GM19324 (cell line): ENCODE measurements around the gene HTR4.
"Not testable (repeated sequence)": the region's sequence is repeated elsewhere in the genome, so short reads cannot be mapped to it uniquely, and the experiment has no call there.

ENCODE experiments used
- ATAC-seq: cut with Tn5 transposase; IDR thresholded peaks from one replicate; pipeline ENCODE4 v1.9.1; 2021; ENCODE audit warnings: mild to moderate bottlenecking, moderate library complexity; ENCODE audit not compliant: unreplicated experiment, low FRiP score

HTR4 gene

DNA sequence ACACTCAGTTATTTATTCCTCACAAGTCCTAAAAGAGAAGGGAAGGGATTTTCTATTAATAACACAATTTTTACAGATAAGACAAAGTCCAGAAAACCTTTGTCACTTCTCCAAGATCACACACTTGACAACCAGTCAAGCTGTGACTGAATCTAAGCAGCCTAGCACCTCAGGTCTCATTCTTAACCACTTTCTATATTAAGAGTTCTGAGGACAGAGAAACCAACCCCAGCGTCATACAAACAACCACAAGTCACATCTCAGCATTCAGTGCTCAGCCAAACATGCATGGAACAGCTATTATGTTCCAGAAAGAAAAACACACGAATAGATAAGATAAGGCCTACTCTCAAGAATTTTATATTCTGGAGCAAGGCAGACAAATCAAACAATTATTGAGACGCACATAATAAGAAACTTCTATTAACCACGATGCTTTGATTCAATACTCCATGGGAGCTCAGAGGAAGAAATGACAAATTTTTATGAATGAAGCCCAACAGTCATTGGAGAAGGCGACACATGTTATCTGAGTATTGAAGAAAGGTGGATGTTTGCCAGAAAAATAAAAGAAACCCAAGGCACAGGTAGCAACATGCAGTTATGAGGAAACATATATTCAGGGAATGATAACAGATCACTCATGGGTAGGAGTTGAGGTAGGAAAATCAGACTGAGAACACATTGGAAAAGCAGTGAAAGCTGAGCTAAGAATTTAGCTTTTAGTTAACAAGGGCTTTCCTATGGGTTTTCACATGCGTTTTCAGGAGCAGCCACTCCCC, 113.1 kb downstream of the HTR4 start:
- no peak for ATAC-seq

- no peak for ATAC-seq
Observed at GRCh38 chr5:148540647-148541046, 113.7 kb downstream of the HTR4 start.

DNA sequence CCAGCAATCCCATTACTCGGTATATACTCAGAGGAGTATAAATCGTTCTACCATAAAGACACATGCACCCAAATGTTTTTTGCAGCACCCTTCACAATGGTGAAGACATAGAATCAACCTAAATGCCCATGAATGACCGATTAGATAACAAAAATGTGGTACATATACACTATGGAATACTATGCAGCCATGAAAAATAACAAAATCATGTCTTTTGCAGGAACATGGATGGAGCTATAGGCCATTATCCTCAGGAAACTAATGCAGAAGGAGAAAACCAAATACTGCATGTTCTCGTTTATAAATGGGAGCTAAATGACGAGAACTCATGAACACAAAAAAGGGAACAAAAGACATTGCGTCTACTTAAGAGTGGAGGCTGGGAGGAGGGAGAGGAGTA, 114.5 kb downstream of the HTR4 start:
- no peak for ATAC-seq

DNA sequence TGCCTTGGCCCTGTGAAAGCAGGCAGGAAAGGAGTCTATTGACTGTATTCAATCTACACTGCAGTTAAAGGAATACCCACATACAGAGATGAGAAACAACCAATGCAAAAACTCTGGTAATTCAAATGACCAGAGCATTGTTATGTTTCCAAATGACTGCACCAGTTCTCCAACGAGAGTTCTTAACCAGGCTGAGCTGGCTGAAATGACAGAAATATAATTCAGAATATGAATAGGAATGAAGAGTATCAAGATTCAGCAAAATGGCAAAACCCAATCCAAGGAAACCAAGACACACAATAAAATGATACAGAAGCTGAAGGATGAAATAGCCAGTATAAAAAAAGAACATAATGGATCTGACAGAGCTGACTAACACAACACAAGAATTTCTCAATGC, 119.1 kb downstream of the HTR4 start:
- ATAC-seq: no peak

DNA sequence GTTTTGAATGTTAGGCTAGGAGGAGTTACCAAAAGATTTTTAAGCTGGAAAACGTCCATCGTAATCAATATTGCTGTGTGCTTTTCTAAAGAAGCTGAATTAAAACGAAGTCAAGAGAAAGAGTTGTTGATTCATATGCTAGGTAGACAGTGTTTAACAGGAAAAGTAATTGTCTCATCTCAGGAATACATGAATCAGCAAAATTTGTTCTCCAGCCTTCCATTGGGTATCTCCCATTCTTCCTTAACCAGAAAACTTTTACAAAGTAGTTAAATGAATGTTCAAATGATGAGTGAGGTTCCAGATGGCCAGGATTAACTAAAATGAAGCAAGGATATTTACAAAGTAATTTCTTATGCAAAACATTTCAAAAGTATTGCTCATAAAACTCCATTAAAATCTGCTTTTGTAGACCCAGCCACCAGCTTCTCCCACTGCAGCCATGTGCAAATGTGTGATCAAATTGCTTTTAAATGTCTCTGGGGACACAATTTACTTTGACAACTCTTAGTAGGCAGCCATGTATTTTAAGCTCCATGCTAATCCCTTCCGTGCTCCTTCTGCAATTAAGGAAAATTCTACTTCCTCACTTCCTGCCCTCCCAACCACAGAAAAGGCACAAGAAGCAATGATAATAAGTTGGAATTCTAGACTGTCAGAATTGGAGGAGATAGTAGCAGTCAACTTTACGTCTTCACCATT, 121.2 kb downstream of the HTR4 start:
- no peak for ATAC-seq

- not testable (repeated sequence) for ATAC-seq
Observed at GRCh38 chr5:148529450-148529849, 124.9 kb downstream of the HTR4 start.

DNA sequence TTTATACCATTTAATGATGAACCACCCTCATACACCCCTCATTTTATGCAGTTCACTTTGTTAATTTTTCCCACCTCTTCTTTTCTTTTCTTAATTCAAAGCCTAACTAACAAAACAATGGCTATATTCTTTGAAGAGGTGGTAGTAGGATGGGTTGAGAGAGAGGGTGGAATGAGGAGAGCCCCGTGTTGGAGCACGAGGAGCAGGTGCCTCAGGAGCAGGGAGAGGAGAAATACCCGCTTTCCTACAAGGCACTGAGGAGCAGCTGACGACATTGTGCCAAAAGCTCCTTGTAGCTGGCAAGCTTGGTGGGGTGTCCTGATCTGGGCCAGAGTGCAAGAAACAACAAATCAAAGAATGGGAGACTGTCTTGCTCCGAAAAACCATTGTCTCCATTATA, 129.6 kb downstream of the HTR4 start:
- no peak for ATAC-seq

DNA sequence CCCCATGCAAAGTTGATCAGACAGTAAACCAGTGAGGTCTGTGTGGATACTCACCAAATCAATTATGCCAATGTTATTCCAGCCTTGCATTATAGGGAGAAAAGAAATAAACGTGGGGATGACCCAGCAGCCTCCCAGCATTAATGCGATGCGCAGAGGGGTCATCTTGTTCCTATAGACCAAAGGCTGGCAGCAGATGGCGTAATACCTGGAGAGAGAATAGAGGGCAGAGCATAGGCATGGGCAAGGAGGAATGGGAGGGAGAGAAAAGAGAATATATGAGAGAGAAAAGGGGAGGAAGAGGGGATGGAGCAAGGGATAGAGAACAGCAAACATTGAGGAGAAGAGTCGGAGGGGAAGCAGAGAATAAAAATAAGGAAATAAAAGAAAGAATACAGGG, 131.2 kb downstream of the HTR4 start:
- ATAC-seq: no peak

DNA sequence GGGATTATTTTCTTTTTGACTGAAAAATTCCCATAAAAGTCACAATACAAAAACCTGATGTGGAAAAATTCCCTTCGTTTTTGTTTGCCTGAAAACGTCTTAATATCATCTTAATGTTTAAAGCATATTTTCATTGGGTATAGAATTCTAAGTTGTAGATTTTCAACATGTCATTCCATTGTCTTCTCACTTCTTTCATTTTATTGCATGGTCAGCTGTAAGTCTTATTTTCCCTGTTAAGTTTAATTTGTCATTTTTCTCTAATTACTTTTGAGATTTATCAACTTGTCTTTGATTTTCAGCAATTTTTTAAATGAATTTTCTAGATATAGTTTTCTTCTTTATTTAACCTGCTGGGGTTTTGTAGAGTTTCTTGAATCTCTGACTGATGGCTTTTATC, 138.9 kb downstream of the HTR4 start:
- ATAC-seq: no peak

- no peak for ATAC-seq
Observed at GRCh38 chr5:148514344-148514743, 140.0 kb downstream of the HTR4 start.

DNA sequence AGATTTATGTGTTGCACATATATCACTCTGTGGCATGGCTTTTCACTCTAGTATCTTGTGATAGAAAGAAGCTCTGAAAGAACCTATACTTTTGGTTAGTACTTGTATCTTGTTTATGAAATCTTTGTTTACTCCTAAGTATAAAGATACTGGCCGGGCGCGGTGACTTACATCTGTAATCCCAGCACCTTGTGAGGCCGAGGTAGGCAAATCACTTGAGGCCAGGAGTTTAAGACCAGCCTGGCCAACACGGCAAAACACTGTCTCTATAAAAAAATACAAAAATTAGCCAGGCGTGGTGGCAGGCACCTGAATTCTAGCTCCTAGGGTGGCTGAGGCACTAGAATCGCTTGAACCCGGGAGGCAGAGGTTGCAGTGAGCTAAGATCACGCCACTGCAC, 141.8 kb downstream of the HTR4 start:
- no peak for ATAC-seq

GRCh38 chr5:148511810-148512347, 142.4 kb downstream of the HTR4 start:
- ATAC-seq: peak; percentile 70

DNA sequence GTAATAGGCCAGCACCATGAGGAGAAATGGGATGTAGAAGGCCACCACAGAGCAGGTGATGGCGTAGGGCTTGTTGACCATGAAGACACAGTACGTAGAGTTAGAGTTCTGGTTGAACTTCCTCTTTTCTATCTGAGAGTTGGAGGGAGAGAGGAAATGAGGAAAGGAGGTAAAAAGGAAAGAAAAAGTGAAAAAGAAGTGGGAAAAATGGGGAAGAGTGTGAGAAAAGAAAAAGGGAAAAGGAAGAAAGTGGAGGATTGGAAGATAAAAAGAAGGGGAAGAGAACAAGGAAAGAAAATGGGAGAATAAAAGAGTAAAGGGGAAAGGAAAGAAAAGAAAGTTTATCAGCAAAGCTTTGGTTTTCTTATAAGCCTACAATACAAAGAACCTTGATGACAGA, 144.4 kb downstream of the HTR4 start:
- no peak for ATAC-seq

- no peak for ATAC-seq
Observed at GRCh38 chr5:148507648-148508047, 146.7 kb downstream of the HTR4 start.

GRCh38 chr5:148499452-148499851, 154.9 kb downstream of the HTR4 start:
- no peak for ATAC-seq

DNA sequence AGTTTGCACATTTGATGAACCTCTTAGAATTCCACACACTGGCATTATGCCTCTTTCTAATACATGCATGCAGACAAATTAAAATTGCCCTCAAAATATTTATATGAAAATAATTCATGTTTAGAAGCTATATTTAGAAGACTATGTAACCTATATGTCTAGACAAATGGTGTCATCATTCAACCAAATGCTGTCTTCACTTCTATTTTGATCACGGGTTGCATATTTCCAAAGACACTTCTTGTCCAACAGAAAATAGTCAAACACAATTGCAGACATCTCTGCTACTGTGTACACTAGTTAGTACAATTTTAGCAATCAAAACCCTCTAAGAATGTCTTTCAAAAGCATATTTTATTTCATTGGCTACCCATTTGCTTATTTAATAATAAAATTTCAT, 156.6 kb downstream of the HTR4 start:
- ATAC-seq: no peak

GRCh38 chr5:148492351-148492750, 162.0 kb downstream of the HTR4 start:
- ATAC-seq: no peak

DNA sequence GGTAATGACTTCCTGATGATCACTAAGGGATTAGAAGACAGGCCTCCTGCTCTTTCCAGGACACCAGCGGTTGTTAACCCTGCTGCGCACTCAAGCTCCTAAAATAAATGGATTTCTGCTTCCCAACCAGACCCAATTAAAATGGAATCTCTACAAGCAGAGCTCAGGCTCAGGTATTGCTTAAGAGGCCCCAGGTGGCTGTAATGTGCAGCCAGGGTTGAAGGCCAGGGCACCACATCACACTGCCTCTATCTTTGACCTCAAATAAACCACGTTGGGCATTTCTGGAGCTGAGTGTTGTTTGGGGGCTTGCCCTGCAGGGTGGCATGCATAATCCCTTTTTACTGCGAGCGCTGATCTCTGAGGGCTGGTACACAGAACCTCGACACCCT, 162.5 kb downstream of the HTR4 start:
- no peak for ATAC-seq

GRCh38 chr5:148491015-148491792, 163.1 kb downstream of the HTR4 start:
- ATAC-seq: no peak

DNA sequence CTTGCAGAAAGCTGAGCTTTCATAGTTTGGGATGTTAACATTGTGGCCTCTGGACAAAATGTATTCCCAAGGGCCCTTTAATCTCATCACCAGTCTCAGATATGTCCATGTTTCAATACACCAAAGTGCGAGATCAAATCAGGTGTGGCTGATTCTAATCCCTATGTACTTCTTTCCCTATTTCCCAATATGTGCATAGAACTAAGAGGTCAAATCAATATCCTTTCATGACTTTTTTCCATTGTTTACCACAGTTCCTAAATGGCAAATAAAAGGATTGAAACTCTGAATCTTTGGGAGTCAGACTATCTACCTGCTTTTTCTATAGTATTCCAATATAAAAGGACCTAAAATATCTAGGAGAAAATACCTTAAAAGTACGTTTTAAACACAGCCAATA, 165.6 kb downstream of the HTR4 start:
- ATAC-seq: no peak

- no peak for ATAC-seq
Observed at GRCh38 chr5:148486456-148486855, 167.9 kb downstream of the HTR4 start.
